HEK293 (cell line): ENCODE results near the gene TESK2.

Source experiments
- CTCF ChIA-PET: fragments of 350-600 bp; formaldehyde crosslinking; extraction: SDS; loops from one replicate; lab custom pipeline; 2021; ENCODE audit warnings: antibody characterized with exemption; lab: Yijun Ruan, JAX
- POLR2A ChIA-PET: fragments of 300-600 bp; formaldehyde crosslinking; extraction: SDS; loops from one replicate; lab custom pipeline; 2020; ENCODE audit warnings: antibody characterized with exemption, inconsistent platforms; lab: Yijun Ruan, JAX
- H3K27ac ChIP-seq: fragments of 200-500 bp; sonication (Bioruptor generic); 2 replicates; pipeline ENCODE4 v1.5.1; 2014; ENCODE audit warnings: low read depth, low read length, control low read depth, inconsistent platforms; ENCODE audit errors: extremely low read depth
- H3K36me3 ChIP-seq, 2 experiments: fragments of 200-500 bp in 1 of 2; sonication (Bioruptor generic) in 1 of 2; 1 replicate in 1 of 2; 2 replicates in 1 of 2; pipeline ENCODE4 v1.5.1; 2014 to 2017; ENCODE audit warnings: inconsistent platforms in 2 of 2, low read length in 2 of 2; ENCODE audit not compliant: control insufficient read depth in 2 of 2, insufficient read depth in 1 of 2
- H3K4me1 ChIP-seq: fragments of 200-500 bp; sonication (Bioruptor generic); 2 replicates; pipeline ENCODE4 v1.5.1; 2014; ENCODE audit warnings: mild to moderate bottlenecking, low read length, inconsistent platforms; ENCODE audit not compliant: control insufficient read depth, insufficient read depth
- H3K4me3 ChIP-seq: 2 replicates; pipeline ENCODE4 v1.5.1; 2011; ENCODE audit warnings: low read depth, mild to moderate bottlenecking, control low read depth, low read length, moderate library complexity
- H3K9me3 ChIP-seq: fragments of 200-500 bp; sonication (Bioruptor generic); 2 replicates; pipeline ENCODE4 v1.5.1; 2014; ENCODE audit warnings: low read depth, low read length, inconsistent platforms; ENCODE audit not compliant: control insufficient read depth, insufficient read depth
- KLF8 ChIP-seq: fragments of 450-650 bp; formaldehyde crosslinking; IDR thresholded peaks from 2 replicates; pipeline ENCODE4 v1.5.1; 2016; ENCODE audit warnings: missing biosample characterization, missing genetic modification characterization
- SCRT1 ChIP-seq: fragments of 450-650 bp; formaldehyde crosslinking; IDR thresholded peaks from 2 replicates; pipeline ENCODE4 v1.5.1; 2016; ENCODE audit warnings: missing biosample characterization, missing genetic modification characterization, borderline replicate concordance
- ZNF155 ChIP-seq: fragments of 450-650 bp; formaldehyde crosslinking; IDR thresholded peaks from 2 replicates; pipeline ENCODE4 v1.5.1; 2016; ENCODE audit warnings: missing biosample characterization, missing genetic modification characterization
- ZNF169 ChIP-seq: fragments of 450-650 bp; formaldehyde crosslinking; IDR thresholded peaks from 2 replicates; pipeline ENCODE4 v1.5.1; 2016; ENCODE audit warnings: missing biosample characterization, missing genetic modification characterization
- ZNF423 ChIP-seq: fragments of 450-650 bp; formaldehyde crosslinking; IDR thresholded peaks from 2 replicates; pipeline ENCODE4 v1.5.1; 2016; ENCODE audit warnings: missing biosample characterization, missing genetic modification characterization
- ZNF510 ChIP-seq: fragments of 450-650 bp; formaldehyde crosslinking; IDR thresholded peaks from 2 replicates; pipeline ENCODE4 v1.5.1; 2018; ENCODE audit warnings: mild to moderate bottlenecking, missing genetic modification characterization, missing biosample characterization; ENCODE audit not compliant: insufficient replicate concordance
- ZNF677 ChIP-seq: fragments of 450-650 bp; IDR thresholded peaks from 2 replicates; pipeline ENCODE4 v1.5.0; 2018; ENCODE audit warnings: missing biosample characterization, mild to moderate bottlenecking, missing genetic modification characterization, moderate library complexity
- ZSCAN16 ChIP-seq: fragments of 450-650 bp; formaldehyde crosslinking; IDR thresholded peaks from 2 replicates; pipeline ENCODE4 v1.5.1; 2016; ENCODE audit warnings: missing biosample characterization, missing genetic modification characterization
- TF ChIP-seq, protein P1 (sequence below): IDR thresholded peaks from 2 replicates; pipeline ENCODE4 v1.6.1; 2011; ENCODE audit warnings: mild to moderate bottlenecking, low read depth, low read length, borderline replicate concordance
- TF ChIP-seq, protein P2 (sequence below): fragments of 450-650 bp; formaldehyde crosslinking; IDR thresholded peaks from 2 replicates; pipeline ENCODE4 v1.5.1; 2017; ENCODE audit warnings: missing biosample characterization, missing genetic modification characterization
- TF ChIP-seq, protein P3 (sequence below): fragments of 450-650 bp; formaldehyde crosslinking; IDR thresholded peaks from 2 replicates; pipeline ENCODE4 v1.5.1; 2016; ENCODE audit warnings: missing biosample characterization, missing genetic modification characterization, low read depth
- TF ChIP-seq, protein P4 (sequence below): fragments of 450-650 bp; formaldehyde crosslinking; IDR thresholded peaks from 2 replicates; pipeline ENCODE4 v1.5.1; 2016; ENCODE audit warnings: missing biosample characterization, missing genetic modification characterization
- TF ChIP-seq, protein P5 (sequence below): fragments of 450-650 bp; IDR thresholded peaks from 2 replicates; pipeline ENCODE4 v1.5.1; 2018; ENCODE audit warnings: missing biosample characterization, missing genetic modification characterization

TESK2 gene

DNA sequence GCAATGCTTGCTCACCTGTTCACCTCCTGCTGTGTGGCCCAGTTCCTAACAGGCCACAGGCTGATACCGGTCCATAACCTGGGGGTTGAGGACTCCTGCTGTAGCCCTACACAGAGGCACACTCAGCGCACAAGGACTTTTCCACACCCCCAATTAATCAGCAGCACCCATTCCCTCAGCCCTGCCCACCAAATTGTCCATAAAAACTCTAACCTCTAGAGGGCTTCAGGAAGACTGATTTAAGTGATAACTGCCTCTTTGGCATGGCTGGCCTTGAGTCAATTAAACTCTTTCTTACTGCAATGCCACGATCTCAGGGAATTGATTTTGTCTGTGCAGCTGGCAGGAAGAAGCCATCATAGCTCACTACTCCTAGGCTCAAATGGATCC is 79.5 kb downstream of the TESK2 start (continued):
- TF ChIP-seq, protein P1, sequence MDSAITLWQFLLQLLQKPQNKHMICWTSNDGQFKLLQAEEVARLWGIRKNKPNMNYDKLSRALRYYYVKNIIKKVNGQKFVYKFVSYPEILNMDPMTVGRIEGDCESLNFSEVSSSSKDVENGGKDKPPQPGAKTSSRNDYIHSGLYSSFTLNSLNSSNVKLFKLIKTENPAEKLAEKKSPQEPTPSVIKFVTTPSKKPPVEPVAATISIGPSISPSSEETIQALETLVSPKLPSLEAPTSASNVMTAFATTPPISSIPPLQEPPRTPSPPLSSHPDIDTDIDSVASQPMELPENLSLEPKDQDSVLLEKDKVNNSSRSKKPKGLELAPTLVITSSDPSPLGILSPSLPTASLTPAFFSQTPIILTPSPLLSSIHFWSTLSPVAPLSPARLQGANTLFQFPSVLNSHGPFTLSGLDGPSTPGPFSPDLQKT = no peak
- TF ChIP-seq KLF8 = no peak

DNA sequence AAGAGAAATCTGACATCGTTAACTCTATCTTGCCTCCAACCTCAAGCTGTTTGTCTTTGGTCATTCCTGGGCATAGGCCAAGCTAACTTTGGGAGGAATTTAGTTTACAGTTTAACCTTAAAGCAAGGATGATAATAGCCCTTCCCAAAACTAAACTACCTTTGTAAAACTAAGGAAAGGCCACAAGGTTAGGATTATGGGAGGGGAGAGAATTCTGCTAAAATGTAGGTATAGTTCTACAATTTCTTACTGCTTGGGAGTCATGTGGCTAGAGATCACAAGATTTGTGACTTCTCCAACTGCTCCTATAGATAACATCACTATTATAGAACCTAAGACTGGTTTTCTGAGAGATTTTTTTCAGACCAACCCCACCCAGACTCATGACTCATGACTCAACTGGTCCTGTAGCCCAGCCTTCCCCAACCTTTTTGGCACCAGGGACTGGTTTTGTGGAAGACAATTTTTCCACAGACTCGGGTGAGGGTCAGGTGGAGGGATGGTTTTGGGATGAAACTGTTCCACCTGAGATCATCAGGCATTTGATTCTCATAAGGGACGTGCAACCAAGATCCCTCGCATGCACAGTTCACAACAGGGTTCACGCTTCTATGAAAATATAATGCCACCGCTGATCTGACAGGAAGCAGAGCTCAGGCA is 80.0 kb downstream of the TESK2 start:
- H3K9me3 ChIP-seq = no peaks in the 10 kb centered on the region
- TF ChIP-seq ZNF169 (tag by site-specific recombination) = no peak
- TF ChIP-seq, protein P2, sequence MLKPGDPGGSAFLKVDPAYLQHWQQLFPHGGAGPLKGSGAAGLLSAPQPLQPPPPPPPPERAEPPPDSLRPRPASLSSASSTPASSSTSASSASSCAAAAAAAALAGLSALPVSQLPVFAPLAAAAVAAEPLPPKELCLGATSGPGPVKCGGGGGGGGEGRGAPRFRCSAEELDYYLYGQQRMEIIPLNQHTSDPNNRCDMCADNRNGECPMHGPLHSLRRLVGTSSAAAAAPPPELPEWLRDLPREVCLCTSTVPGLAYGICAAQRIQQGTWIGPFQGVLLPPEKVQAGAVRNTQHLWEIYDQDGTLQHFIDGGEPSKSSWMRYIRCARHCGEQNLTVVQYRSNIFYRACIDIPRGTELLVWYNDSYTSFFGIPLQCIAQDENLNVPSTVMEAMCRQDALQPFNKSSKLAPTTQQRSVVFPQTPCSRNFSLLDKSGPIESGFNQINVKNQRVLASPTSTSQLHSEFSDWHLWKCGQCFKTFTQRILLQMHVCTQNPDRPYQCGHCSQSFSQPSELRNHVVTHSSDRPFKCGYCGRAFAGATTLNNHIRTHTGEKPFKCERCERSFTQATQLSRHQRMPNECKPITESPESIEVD = peak; percentile 9; the same call in 1 of the 2 replicates
- TF ChIP-seq, all 188 proteins: peak for 1
- no peaks in the 10 kb centered on the region for H3K36me3 ChIP-seq
- ChIA-PET CTCF (interaction anchor here (1.8 kb wide), 1 partner anchor 12 kb away, joined by 3 read pairs; no protein-coding TSS in a partner anchor), POLR2A (no interaction called here)
- H3K4me1 ChIP-seq = no peaks in the 10 kb centered on the region
- no peak overlapping the region for H3K27ac ChIP-seq
- no peak overlapping the region for H3K4me3 ChIP-seq

DNA sequence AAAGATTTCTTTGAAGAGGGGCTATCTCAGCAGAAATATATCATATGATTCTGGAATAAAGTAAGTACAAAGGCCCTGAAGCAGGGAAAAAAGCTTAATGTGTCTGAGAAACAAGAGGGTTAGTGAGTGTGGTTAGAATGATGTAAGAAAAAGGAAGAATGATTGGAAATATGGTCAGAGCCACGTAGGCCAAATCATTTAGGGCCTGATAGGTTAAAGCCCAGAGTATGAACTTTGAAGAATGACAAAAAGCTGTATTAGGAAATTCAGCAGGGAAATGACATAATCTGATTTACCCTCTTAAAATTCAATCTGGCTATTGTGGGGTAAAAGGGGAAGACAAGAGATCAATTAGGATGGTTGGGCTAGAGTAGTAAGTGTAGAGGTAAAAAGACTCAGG is 81.7 kb downstream of the TESK2 start:
- ChIA-PET POLR2A (no interaction called here), CTCF (no interaction called here)
- Histone ChIP-seq H3K27ac (no peak overlapping the region), H3K4me1 (no peaks in the 10 kb centered on the region), H3K4me3 (no peak overlapping the region), H3K9me3 (no peaks in the 10 kb centered on the region), H3K36me3 (no peaks in the 10 kb centered on the region)
- no peak for TF ChIP-seq ZNF510 (tag by site-specific recombination)

DNA sequence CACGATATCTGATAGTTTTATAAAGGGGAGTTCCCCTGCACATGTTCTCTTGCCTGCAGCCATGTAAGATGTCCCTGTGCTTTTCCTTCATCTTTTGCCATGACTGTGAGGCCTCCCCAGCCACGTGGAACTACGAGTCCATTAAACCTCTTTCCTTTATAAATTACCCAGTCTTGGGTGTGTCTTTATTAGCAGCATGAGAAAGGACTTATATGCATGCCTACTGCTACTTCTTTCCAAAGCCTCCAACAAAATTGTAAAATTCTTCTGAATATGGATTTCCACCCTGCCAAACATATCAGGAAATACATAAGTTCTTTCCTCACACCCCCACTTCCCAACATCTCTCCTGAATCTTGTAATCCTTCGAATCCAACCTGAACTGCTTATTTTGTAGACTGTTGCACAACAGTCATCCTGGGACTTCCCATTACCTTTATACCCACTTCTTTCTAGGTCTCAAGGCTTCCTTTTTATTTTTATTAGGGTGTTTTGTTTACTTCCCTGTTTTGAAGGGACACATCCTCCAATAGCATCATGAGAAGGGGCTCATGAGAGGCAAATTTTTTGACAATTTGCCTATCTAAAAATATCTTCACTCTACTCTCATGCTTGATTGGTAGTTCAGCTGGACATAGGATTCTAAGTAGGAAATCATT is 83.2 kb downstream of the TESK2 start:
- Histone ChIP-seq H3K4me1 (no peaks in the 10 kb centered on the region), H3K4me3 (no peak overlapping the region), H3K27ac (no peak overlapping the region)
- POLR2A ChIA-PET = no interaction called here
- TF ChIP-seq, protein P3, sequence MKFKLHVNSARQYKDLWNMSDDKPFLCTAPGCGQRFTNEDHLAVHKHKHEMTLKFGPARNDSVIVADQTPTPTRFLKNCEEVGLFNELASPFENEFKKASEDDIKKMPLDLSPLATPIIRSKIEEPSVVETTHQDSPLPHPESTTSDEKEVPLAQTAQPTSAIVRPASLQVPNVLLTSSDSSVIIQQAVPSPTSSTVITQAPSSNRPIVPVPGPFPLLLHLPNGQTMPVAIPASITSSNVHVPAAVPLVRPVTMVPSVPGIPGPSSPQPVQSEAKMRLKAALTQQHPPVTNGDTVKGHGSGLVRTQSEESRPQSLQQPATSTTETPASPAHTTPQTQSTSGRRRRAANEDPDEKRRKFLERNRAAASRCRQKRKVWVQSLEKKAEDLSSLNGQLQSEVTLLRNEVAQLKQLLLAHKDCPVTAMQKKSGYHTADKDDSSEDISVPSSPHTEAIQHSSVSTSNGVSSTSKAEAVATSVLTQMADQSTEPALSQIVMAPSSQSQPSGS = no peak
- TF ChIP-seq ZSCAN16 (tag by site-specific recombination) (no peak), ZNF155 (tag by site-specific recombination) (no peak), SCRT1 (tag by site-specific recombination) (no peak), ZNF423 (tag by site-specific recombination) (no peak), ZNF677 (tag by site-specific recombination) (no peak)
- TF ChIP-seq, protein P4, sequence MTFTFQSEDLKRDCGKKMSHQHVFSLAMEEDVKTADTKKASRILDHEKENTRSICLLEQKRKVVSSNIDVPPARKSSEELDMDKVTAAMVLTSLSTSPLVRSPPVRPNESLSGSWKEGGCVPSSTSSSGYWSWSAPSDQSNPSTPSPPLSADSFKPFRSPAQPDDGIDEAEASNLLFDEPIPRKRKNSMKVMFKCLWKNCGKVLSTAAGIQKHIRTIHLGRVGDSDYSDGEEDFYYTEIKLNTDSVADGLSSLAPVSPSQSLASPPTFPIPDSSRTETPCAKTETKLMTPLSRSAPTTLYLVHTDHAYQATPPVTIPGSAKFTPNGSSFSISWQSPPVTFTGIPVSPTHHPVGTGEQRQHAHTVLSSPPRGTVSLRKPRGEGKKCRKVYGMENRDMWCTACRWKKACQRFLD (tag by site-specific recombination) = no peak
- TF ChIP-seq, protein P5, sequence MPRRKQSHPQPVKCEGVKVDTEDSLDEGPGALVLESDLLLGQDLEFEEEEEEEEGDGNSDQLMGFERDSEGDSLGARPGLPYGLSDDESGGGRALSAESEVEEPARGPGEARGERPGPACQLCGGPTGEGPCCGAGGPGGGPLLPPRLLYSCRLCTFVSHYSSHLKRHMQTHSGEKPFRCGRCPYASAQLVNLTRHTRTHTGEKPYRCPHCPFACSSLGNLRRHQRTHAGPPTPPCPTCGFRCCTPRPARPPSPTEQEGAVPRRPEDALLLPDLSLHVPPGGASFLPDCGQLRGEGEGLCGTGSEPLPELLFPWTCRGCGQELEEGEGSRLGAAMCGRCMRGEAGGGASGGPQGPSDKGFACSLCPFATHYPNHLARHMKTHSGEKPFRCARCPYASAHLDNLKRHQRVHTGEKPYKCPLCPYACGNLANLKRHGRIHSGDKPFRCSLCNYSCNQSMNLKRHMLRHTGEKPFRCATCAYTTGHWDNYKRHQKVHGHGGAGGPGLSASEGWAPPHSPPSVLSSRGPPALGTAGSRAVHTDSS (tag by site-specific recombination) = no peak
- TF ChIP-seq, all 188 proteins: peak for 0
- CTCF ChIA-PET = no interaction called here
- no peaks in the 10 kb centered on the region for H3K9me3 ChIP-seq
- H3K36me3 ChIP-seq = no peaks in the 10 kb centered on the region
